ENCODE data around the gene TEX2. TPM values are rescaled to one million over a fixed set of nuclear protein-coding genes. Genes with fewer than 3 reads are reported as not detected.

The TEX2 gene
- total and polyA plus RNA-seq, 4 experiments from 2014 or later: 7.9 to 13.1 (median 10.7) TPM

DNA sequence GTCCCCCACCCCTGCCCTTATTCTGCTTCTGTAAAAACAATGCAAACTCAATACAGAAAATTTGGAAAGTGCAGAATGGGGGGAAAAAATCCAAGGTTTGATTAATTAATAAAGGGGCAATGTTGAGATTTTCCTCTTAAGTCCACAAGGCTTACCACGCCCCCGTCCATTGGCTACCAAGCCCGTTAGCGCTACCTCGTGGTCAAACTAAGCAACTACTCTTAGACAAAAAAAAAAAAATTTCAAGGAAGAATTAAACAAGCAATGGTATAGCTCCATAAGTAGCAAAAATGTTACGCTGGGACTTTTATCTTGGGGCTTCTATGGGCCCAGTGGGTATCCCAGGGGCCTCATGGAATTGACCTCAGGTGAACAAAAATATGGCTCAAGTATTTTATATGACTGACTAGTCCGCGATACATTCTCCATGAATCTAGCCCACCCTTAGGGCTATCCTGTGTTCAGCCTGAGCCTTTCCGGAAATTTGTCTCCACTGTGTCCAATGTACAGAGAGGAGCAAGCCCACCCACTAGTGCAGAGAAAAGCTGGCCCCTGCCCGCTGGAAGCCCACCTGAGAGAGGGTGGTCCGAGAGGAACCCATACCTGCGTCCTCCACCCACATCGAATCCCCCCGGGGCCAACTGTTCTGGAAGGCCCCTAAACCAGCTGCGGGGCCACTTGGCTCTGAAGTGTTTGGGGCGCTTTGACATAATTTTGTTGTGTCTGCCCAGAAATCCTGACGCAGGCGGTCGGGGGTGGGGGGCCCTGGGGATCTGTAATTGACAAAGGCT is 19.1 kb upstream of the TEX2 start:
- H3K9me3 ChIP-seq (ENCODE audit: control insufficient read depth in 1 of 2, low read length in 2 of 2): no peaks in the 10 kb centered on the region
- H3K9me3 Mint-ChIP-seq: no peaks in the 10 kb centered on the region
- peak; percentile 42 to 57 (median 48) for DNase-seq
- H3K27ac Mint-ChIP-seq: no peak overlapping the region
- H3K27me3 Mint-ChIP-seq: no peaks in the 10 kb centered on the region
- intact Hi-C loops (cut with micrococcal nuclease): loop anchor here (1.0 to 5.0 kb wide), 4 partner anchors 135 to 365 kb away; partner anchors contain the start of gene GH1
- no peak overlapping the region for H3K4me3 Mint-ChIP-seq
- ChIA-PET CTCF (ENCODE audit: partially characterized antibody) (interaction anchor here (0.7 to 1.9 kb wide), 12 partner anchors 8 to 379 kb away, joined by 3 to 15 read pairs (median 4); partner anchors contain the start of gene GH1), POLR2A (ENCODE audit: partially characterized antibody) (interaction anchor here (1.0 kb wide), 1 partner anchor 136 kb away, joined by 6 read pairs; no protein-coding TSS in a partner anchor)
- H3K4me3 ChIP-seq (ENCODE audit: low read length in 2 of 2): no peak overlapping the region
- H3K4me1 ChIP-seq (ENCODE audit: insufficient read depth, low read length): no peaks in the 10 kb centered on the region
- H3K27me3 ChIP-seq (ENCODE audit: insufficient read depth, low read length): no peaks in the 10 kb centered on the region
- H3K36me3 ChIP-seq (ENCODE audit: insufficient read depth, low read length): no peaks in the 10 kb centered on the region
- H3K27ac ChIP-seq (ENCODE audit: low read depth, low read length): no peak overlapping the region
- H3K4me1 Mint-ChIP-seq: peaks cover 0 to 2% (median 0%) of the 10 kb centered on the region in 4 donors
- no peaks in the 10 kb centered on the region for H3K36me3 Mint-ChIP-seq

GRCh38 chr17:64278614-64279013 is 15.6 kb upstream of the TEX2 start:
- Histone ChIP-seq H3K9me3 (ENCODE audit: control insufficient read depth in 1 of 2, low read length in 2 of 2) (no peaks in the 10 kb centered on the region), H3K36me3 (ENCODE audit: insufficient read depth, low read length) (no peaks in the 10 kb centered on the region), H3K4me3 (ENCODE audit: low read length in 2 of 2) (no peak overlapping the region), H3K4me1 (ENCODE audit: insufficient read depth, low read length) (no peaks in the 10 kb centered on the region), H3K27me3 (ENCODE audit: insufficient read depth, low read length) (no peaks in the 10 kb centered on the region), H3K27ac (ENCODE audit: low read depth, low read length) (no peak overlapping the region)
- POLR2A ChIA-PET (ENCODE audit: partially characterized antibody): no interaction called here
- DNase-seq: no peak
- CTCF ChIA-PET (ENCODE audit: partially characterized antibody): no interaction called here
- Mint-ChIP-seq H3K9me3 (no peaks in the 10 kb centered on the region), H3K36me3 (no peaks in the 10 kb centered on the region), H3K27ac (peak overlapping the region in 1 of 7 donors; percentile 26), H3K4me3 (no peak overlapping the region), H3K4me1 (peaks cover 0 to 2% (median 0%) of the 10 kb centered on the region in 4 donors), H3K27me3 (no peaks in the 10 kb centered on the region)
- intact Hi-C loops (cut with micrococcal nuclease): no loop called here

DNA sequence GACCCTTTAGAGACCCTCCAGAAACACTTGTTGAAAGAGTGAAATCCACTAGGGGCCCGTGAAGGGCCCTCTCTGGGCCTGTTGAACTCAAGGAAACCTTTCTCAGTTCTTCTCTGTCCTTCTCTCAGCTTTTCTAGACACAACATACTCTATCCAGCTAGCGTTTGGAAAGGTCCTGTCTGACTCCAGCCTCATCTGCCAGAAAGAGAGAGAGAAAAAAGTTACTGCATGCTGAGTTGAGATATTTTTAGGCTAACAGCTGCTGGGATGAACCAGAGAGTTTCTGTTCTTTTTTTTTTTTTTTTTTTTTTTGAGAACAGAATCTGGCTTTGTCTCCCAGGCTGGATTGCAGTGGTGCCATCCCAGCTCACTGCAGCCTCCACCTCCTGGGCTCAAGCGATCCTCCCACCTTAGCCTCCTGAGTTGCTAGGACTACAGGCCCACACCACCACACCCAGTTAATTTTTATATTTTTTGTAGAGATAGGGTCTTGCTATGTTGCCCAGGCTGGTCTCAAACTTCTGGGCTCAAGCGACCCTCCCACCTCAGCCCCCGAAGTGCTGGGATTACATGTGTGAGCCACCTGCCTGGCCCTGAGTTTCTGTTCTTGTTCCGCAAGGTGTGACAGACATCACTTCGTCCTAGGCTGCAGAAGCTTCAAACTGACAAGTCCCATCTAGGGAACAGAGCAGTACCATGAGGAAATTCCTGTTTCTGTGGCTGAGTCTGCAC is 14.9 kb upstream of the TEX2 start:
- no peaks in the 10 kb centered on the region for H3K4me1 ChIP-seq (ENCODE audit: insufficient read depth, low read length)
- no peak overlapping the region for H3K4me3 ChIP-seq (ENCODE audit: low read length in 2 of 2)
- no peaks in the 10 kb centered on the region for H3K27me3 Mint-ChIP-seq
- H3K9me3 Mint-ChIP-seq: no peaks in the 10 kb centered on the region
- intact Hi-C loops (cut with micrococcal nuclease): no loop called here
- ChIA-PET POLR2A (ENCODE audit: partially characterized antibody) (no interaction called here), CTCF (ENCODE audit: partially characterized antibody) (interaction anchor here (0.7 kb wide), 1 partner anchor 446 kb away, joined by 3 read pairs; no protein-coding TSS in a partner anchor)
- no peak overlapping the region for H3K27ac ChIP-seq (ENCODE audit: low read depth, low read length)
- H3K4me3 Mint-ChIP-seq: no peak overlapping the region
- no peak for DNase-seq
- peaks cover 0 to 2% (median 0%) of the 10 kb centered on the region in 4 donors for H3K4me1 Mint-ChIP-seq
- no peaks in the 10 kb centered on the region for H3K36me3 ChIP-seq (ENCODE audit: insufficient read depth, low read length)
- no peaks in the 10 kb centered on the region for H3K27me3 ChIP-seq (ENCODE audit: insufficient read depth, low read length)
- H3K9me3 ChIP-seq (ENCODE audit: control insufficient read depth in 1 of 2, low read length in 2 of 2): no peaks in the 10 kb centered on the region
- H3K36me3 Mint-ChIP-seq: no peaks in the 10 kb centered on the region
- peak overlapping the region in 2 of 7 donors; percentile 10 to 43 for H3K27ac Mint-ChIP-seq

- Histone ChIP-seq H3K27ac (ENCODE audit: low read depth, low read length) (no peak overlapping the region), H3K36me3 (ENCODE audit: insufficient read depth, low read length) (no peaks in the 10 kb centered on the region), H3K4me3 (ENCODE audit: low read length in 2 of 2) (no peak overlapping the region), H3K9me3 (ENCODE audit: control insufficient read depth in 1 of 2, low read length in 2 of 2) (no peaks in the 10 kb centered on the region), H3K4me1 (ENCODE audit: insufficient read depth, low read length) (no peaks in the 10 kb centered on the region), H3K27me3 (ENCODE audit: insufficient read depth, low read length) (no peaks in the 10 kb centered on the region)
- intact Hi-C loops (cut with micrococcal nuclease): no loop called here
- no peak overlapping the region for H3K27ac Mint-ChIP-seq
- peaks cover 0 to 1% (median 0%) of the 10 kb centered on the region in 8 donors for H3K9me3 Mint-ChIP-seq
- no peak for DNase-seq
- H3K4me1 Mint-ChIP-seq: peaks cover 0 to 2% (median 0%) of the 10 kb centered on the region in 4 donors
- H3K4me3 Mint-ChIP-seq: no peak overlapping the region
- no peaks in the 10 kb centered on the region for H3K27me3 Mint-ChIP-seq
- ChIA-PET CTCF (ENCODE audit: partially characterized antibody) (no interaction called here), POLR2A (ENCODE audit: partially characterized antibody) (interaction anchor here (1.4 kb wide), 1 partner anchor 10 kb away, joined by 3 read pairs; no protein-coding TSS in a partner anchor)
- peaks cover 0 to under 1% of the 10 kb centered on the region in 2 donors for H3K36me3 Mint-ChIP-seq
Measured at GRCh38 chr17:64276961-64277505, 14.0 kb upstream of the TEX2 start.

DNA sequence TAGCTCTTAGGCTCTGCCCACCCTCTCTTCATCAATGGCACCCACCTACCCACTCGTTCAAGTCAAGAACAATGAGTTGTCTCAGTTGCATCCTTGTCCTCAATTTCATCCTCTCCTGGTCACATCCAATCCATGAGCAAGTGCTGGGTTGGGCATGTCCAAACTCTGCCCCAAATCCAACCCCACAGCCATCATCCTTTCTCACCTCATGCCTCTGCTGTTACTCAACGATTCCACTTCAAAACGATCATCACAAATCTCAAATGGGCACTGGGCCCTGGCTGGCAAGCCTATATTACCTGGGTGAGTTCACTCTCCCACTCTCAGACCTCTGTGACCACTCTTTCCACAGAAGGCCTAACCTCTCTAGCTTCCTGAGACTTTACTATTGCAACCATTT is 12.0 kb upstream of the TEX2 start:
- peaks cover 0 to 7% of the 10 kb centered on the region in 2 donors for H3K36me3 Mint-ChIP-seq
- Histone ChIP-seq H3K27ac (ENCODE audit: low read depth, low read length) (no peak overlapping the region), H3K4me3 (ENCODE audit: low read length in 2 of 2) (no peak overlapping the region), H3K27me3 (ENCODE audit: insufficient read depth, low read length) (no peaks in the 10 kb centered on the region), H3K4me1 (ENCODE audit: insufficient read depth, low read length) (peaks cover 10% of the 10 kb centered on the region), H3K9me3 (ENCODE audit: control insufficient read depth in 1 of 2, low read length in 2 of 2) (no peaks in the 10 kb centered on the region), H3K36me3 (ENCODE audit: insufficient read depth, low read length) (no peaks in the 10 kb centered on the region)
- no peak overlapping the region for H3K4me3 Mint-ChIP-seq
- H3K27ac Mint-ChIP-seq: peak overlapping the region in 2 of 7 donors; percentile 3 to 11
- CTCF ChIA-PET (ENCODE audit: partially characterized antibody): no interaction called here
- intact Hi-C loops (cut with micrococcal nuclease): no loop called here
- peaks cover 0 to 7% (median 4%) of the 10 kb centered on the region in 8 donors for H3K9me3 Mint-ChIP-seq
- H3K4me1 Mint-ChIP-seq: peaks cover 7 to 12% (median 10%) of the 10 kb centered on the region in 4 donors
- POLR2A ChIA-PET (ENCODE audit: partially characterized antibody): interaction anchor here (1.1 kb wide), 1 partner anchor 9 kb away, joined by 3 read pairs; no protein-coding TSS in a partner anchor
- no peaks in the 10 kb centered on the region for H3K27me3 Mint-ChIP-seq
- no peak for DNase-seq

GRCh38 chr17:64273006-64273405 is 9.9 kb upstream of the TEX2 start:
- H3K27ac Mint-ChIP-seq: no peak overlapping the region
- H3K27me3 ChIP-seq (ENCODE audit: insufficient read depth, low read length): no peaks in the 10 kb centered on the region
- peaks cover 11% of the 10 kb centered on the region for H3K4me1 ChIP-seq (ENCODE audit: insufficient read depth, low read length)
- peaks cover 0 to 7% of the 10 kb centered on the region in 2 donors for H3K36me3 Mint-ChIP-seq
- H3K4me1 Mint-ChIP-seq: peaks cover 7 to 17% (median 12%) of the 10 kb centered on the region in 4 donors
- H3K9me3 Mint-ChIP-seq: peaks cover 0 to 7% (median 4%) of the 10 kb centered on the region in 8 donors
- intact Hi-C loops (cut with micrococcal nuclease): no loop called here
- H3K27ac ChIP-seq (ENCODE audit: low read depth, low read length): no peak overlapping the region
- peaks cover 0 to 2% of the 10 kb centered on the region in 2 donors for H3K27me3 Mint-ChIP-seq
- H3K36me3 ChIP-seq (ENCODE audit: insufficient read depth, low read length): no peaks in the 10 kb centered on the region
- POLR2A ChIA-PET (ENCODE audit: partially characterized antibody): interaction anchor here (1.9 kb wide), 1 partner anchor 10 kb away, joined by 5 read pairs; the partner anchor contains the start of gene TEX2
- CTCF ChIA-PET (ENCODE audit: partially characterized antibody): interaction anchor here (1.0 to 1.1 kb wide), 2 partner anchors 10 to 148 kb away, joined by 3 to 4 read pairs; no protein-coding TSS in a partner anchor
- H3K4me3 Mint-ChIP-seq: no peak overlapping the region
- no peak for DNase-seq
- H3K9me3 ChIP-seq (ENCODE audit: control insufficient read depth in 1 of 2, low read length in 2 of 2): no peaks in the 10 kb centered on the region
- no peak overlapping the region for H3K4me3 ChIP-seq (ENCODE audit: low read length in 2 of 2)
